C4-2B (cell line): ENCODE measurements around the gene HSBP1L1.

Source experiments
- H3K27ac ChIP-seq: fragments of 450-650 bp; 2 replicates; pipeline ENCODE4 v1.5.1; 2017
- ZFX ChIP-seq: fragments of 450-650 bp; IDR thresholded peaks from 2 replicates; pipeline ENCODE4 v1.6.1; 2017
- TF ChIP-seq, protein P1 (sequence below): fragments of 450-650 bp; conservative IDR thresholded peaks from 2 replicates; pipeline ENCODE4 v1.5.1; 2017; ENCODE audit warnings: mild to moderate bottlenecking

The HSBP1L1 gene

DNA sequence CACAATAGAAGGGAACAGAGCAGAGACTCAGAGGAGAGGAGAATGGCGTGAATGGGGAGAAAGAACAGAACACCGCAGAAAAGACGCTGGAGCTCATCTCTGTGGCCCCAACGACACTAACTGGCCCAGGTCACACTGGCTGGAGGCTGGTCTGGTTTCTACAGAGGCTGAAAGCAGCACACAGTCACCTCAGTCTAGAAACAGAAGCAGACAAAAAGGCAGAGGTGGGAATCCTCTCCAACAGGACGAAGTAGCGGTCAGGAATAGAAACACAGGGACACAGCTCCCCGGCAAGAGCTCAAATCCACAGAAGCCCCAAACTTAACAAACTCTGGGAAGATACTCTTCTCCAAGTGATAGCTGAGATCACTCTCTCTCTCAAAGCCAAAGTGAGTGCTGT, 22.2 kb upstream of the HSBP1L1 start:
- TF ChIP-seq, protein P1, sequence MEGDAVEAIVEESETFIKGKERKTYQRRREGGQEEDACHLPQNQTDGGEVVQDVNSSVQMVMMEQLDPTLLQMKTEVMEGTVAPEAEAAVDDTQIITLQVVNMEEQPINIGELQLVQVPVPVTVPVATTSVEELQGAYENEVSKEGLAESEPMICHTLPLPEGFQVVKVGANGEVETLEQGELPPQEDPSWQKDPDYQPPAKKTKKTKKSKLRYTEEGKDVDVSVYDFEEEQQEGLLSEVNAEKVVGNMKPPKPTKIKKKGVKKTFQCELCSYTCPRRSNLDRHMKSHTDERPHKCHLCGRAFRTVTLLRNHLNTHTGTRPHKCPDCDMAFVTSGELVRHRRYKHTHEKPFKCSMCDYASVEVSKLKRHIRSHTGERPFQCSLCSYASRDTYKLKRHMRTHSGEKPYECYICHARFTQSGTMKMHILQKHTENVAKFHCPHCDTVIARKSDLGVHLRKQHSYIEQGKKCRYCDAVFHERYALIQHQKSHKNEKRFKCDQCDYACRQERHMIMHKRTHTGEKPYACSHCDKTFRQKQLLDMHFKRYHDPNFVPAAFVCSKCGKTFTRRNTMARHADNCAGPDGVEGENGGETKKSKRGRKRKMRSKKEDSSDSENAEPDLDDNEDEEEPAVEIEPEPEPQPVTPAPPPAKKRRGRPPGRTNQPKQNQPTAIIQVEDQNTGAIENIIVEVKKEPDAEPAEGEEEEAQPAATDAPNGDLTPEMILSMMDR, result no peak
- TF ChIP-seq ZFX, result no peak
- no peak overlapping the region for H3K27ac ChIP-seq

GRCh38 chr18:79942786-79943607, 21.4 kb upstream of the HSBP1L1 start:
- TF ChIP-seq ZFX, result no peak
- TF ChIP-seq, protein P1, result no peak
- H3K27ac ChIP-seq, result no peak overlapping the region

DNA sequence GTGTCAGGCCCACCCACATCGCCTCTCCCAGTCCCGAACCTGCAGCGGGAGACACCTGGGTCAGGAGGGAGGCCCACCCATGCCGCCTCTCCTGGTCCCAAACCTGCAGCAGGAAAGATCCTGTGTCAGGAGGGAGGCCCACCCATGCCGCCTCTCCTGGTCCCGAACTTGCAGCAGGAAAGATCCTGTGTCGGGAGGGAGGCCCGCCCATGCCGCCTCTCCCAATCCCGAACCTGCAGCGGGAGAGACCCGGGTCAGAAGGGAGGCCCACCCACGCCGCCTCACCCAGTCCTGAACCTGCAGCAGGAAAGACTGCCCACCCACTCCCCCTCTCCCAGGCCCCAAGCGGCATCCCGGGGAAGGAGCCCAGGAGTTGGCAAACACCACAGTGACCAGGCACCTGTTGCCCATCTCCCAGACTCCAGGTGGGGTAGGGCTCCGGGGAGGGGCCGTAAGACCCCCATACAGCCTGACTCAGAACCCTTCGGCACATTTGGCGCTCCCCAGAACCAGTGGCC, 20.8 kb upstream of the HSBP1L1 start:
- TF ChIP-seq, protein P1, result no peak
- no peak for TF ChIP-seq ZFX
- H3K27ac ChIP-seq, result no peak overlapping the region

GRCh38 chr18:79944126-79944731, 20.2 kb upstream of the HSBP1L1 start:
- TF ChIP-seq, protein P1, result no peak
- H3K27ac ChIP-seq, result no peak overlapping the region

- H3K27ac ChIP-seq, result no peak overlapping the region
- TF ChIP-seq ZFX, result no peak
- TF ChIP-seq, protein P1, result no peak
Measured at GRCh38 chr18:79944746-79945117, 19.7 kb upstream of the HSBP1L1 start.

DNA sequence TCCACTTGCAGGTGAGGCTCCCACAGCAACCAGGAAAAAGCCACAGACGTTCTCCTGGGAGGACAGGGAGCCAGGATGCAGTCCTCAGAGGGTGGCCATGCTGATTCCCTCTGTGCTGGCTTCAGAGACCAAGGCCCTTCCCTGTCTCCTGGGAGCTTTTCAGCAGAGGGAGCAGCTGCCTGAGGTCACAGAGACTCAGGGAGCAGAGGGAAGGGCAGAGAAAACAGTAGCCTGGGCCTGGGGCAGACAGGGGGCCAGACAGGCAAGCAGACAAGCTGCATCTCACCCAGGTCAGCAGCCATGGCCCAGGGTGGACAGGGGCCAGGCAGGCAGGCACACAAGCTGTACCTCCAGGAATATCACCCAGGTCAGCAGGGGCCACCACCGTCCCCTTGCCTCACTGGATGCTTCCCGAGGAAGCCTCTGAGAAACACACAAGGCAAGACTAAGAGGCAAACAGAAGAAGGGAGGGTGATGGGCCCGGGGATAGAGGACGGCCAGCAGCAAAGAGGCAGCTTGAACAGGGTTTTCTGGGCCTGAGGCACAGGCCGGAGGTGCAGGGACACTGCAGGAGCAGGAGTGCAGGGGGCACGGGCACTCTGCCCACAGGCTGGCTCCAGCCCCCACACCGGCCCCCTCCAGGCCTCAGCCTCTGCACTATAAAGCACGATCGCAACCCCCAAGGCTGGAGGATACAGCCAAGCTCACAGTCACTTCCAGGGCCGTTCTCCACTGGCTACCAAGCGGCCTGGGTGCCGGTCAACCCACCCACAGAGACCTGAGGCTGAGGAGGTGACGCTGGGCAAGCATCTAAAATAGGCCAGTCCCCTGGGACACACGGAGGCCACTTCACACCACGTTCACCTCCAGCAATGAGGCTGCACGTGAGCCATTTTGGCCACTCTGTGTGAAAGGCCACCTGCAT, 19.1 kb upstream of the HSBP1L1 start:
- TF ChIP-seq, protein P1, result no peak
- TF ChIP-seq ZFX, result no peak
- H3K27ac ChIP-seq, result no peak overlapping the region
